AG20443 (cell line): Measurements from ENCODE around the gene RBM15.

Source experiments
- DNase-seq: peaks from one replicate; pipeline ENCODE4 v3.0.0; 2012; ENCODE audit warnings: low spot score, mixed read lengths

The RBM15 gene

GRCh38 chr1:110319332-110320167 is 19.6 kb upstream of the RBM15 start:
- DNase-seq, result no peak

GRCh38 chr1:110320168-110320518 is 19.0 kb upstream of the RBM15 start:
- no peak for DNase-seq

GRCh38 chr1:110321045-110321444 is 18.1 kb upstream of the RBM15 start:
- DNase-seq, result no peak

GRCh38 chr1:110321846-110322245 is 17.3 kb upstream of the RBM15 start:
- DNase-seq, result no peak

- no peak for DNase-seq
These were observed 14.5 kb upstream of the RBM15 start for GRCh38 chr1:110324667-110325066.

GRCh38 chr1:110326826-110327225 is 12.4 kb upstream of the RBM15 start:
- DNase-seq, result no peak

- DNase-seq, result no peak
These were observed 10.9 kb upstream of the RBM15 start for GRCh38 chr1:110328274-110328673.

- DNase-seq, result no peak
These were observed 10.5 kb upstream of the RBM15 start for GRCh38 chr1:110328700-110329099.

- no peak for DNase-seq
These were observed 3.9 kb upstream of the RBM15 start for GRCh38 chr1:110335265-110335664.

- no peak for DNase-seq
These were observed 2.7 kb upstream of the RBM15 start for GRCh38 chr1:110336300-110337039.

- peak; percentile 22 for DNase-seq
These were observed 1.4 kb upstream of the RBM15 start for GRCh38 chr1:110337704-110338308.

GRCh38 chr1:110338309-110338885 is 780 bp upstream of the RBM15 start:
- peak; percentile 96 for DNase-seq

GRCh38 chr1:110339407-110340206 is 430 bp downstream of the RBM15 start:
- DNase-seq, result peak; percentile 62

- no peak for DNase-seq
These were observed 961 bp downstream of the RBM15 start for GRCh38 chr1:110340207-110340468.

- DNase-seq, result no peak
These were observed 2.1 kb downstream of the RBM15 start for GRCh38 chr1:110341146-110341871.

- DNase-seq, result no peak
These were observed 2.7 kb downstream of the RBM15 start for GRCh38 chr1:110341872-110342331.

- DNase-seq, result no peak
These were observed 4.1 kb downstream of the RBM15 start for GRCh38 chr1:110343249-110343648.

GRCh38 chr1:110344152-110344551 is 5.0 kb downstream of the RBM15 start:
- DNase-seq, result no peak

GRCh38 chr1:110345480-110345879 is 6.3 kb downstream of the RBM15 start:
- DNase-seq, result no peak

GRCh38 chr1:110346690-110347089 is 7.5 kb downstream of the RBM15 start:
- no peak for DNase-seq

GRCh38 chr1:110347182-110347893 is 8.2 kb downstream of the RBM15 start:
- DNase-seq, result no peak
